B cell (primary cell): Measurements from ENCODE around the gene COQ9. TPM values are rescaled to one million over a fixed set of nuclear protein-coding genes. Genes with fewer than 3 reads are reported as not detected.
A peak's percentile ranks its signal among the peaks of the same experiment; 100 is the strongest.

Experiments
- ATAC-seq: fragments of 200-7000 bp; cut with Tn5 transposase; one replicate; pipeline ENCODE4 v1.10.0; 2021; ENCODE audit warnings: low read depth, mild to moderate bottlenecking, moderate number of reproducible peaks, moderate library complexity
- CTCF ChIA-PET: fragments of 350-600 bp; sonication (Branson Sonifier 250); formaldehyde crosslinking; loops from one replicate; lab custom pipeline; 2021; ENCODE audit warnings: antibody characterized with exemption, inconsistent platforms; lab: Charles Lee
- POLR2A ChIA-PET: fragments of 350-600 bp; sonication (Branson Sonifier 250); formaldehyde crosslinking; loops from one replicate; lab custom pipeline; 2021; ENCODE audit warnings: antibody characterized with exemption; lab: Charles Lee
- DNase-seq: peaks from one replicate; pipeline ENCODE4 v3.0.0; 2013
- H2AFZ ChIP-seq: 2 replicates; pipeline ENCODE4 v1.6.1; 2012; ENCODE audit warnings: mild to moderate bottlenecking, low read depth, low read length; ENCODE audit not compliant: insufficient read depth, poor library complexity, severe bottlenecking
- H3K27ac ChIP-seq, 2 donors: 1 replicate in 1 of 2; 2 replicates in 1 of 2; pipeline ENCODE4 v1.5.1; 2012 to 2013; ENCODE audit warnings: low read length in 2 of 2, mild to moderate bottlenecking in 2 of 2, moderate library complexity in 1 of 2
- H3K27me3 ChIP-seq, 4 experiments: fragments of 200-600 bp in 1 of 4; sonication (generic) in 1 of 4; replicated peaks in 1 of 4; 1 replicate in 2 of 4; 2 replicates in 2 of 4; pipeline versions ENCODE4 v1.6.1 to v1.7.0; 2013 to 2016; ENCODE audit warnings: low read length in 3 of 4, mild to moderate bottlenecking in 2 of 4, mixed read lengths in 1 of 4, moderate library complexity in 1 of 4; ENCODE audit not compliant: insufficient read depth in 4 of 4, control insufficient read depth in 3 of 4; ENCODE audit errors: control extremely low read depth in 1 of 4
- H3K36me3 ChIP-seq, 2 experiments: replicated peaks in 1 of 2; 1 replicate in 1 of 2; 2 replicates in 1 of 2; pipeline versions ENCODE4 v1.6.1 to v1.7.1; 2013; ENCODE audit warnings: low read length in 1 of 2; ENCODE audit not compliant: insufficient read depth in 2 of 2, control insufficient read depth in 1 of 2; ENCODE audit errors: control extremely low read depth in 1 of 2, extremely low read depth in 1 of 2
- H3K4me1 ChIP-seq, 2 donors: fragments of 200-600 bp in 1 of 2; sonication (generic) in 1 of 2; 1 replicate in 1 of 2; 2 replicates in 1 of 2; pipeline versions ENCODE4 v1.5.1 to v1.6.1; 2013 to 2017; ENCODE audit warnings: low read length in 2 of 2; ENCODE audit not compliant: control insufficient read depth in 2 of 2, insufficient read depth in 2 of 2
- H3K4me2 ChIP-seq: replicated peaks from 2 replicates; pipeline ENCODE3; 2012; ENCODE audit warnings: mild to moderate bottlenecking, low read depth, low read length; ENCODE audit not compliant: poor library complexity, severe bottlenecking
- H3K4me3 ChIP-seq, 5 experiments: fragments of 200-600 bp in 1 of 5; sonication (generic) in 1 of 5; 1 replicate in 3 of 5; 2 replicates in 2 of 5; pipeline versions ENCODE4 v1.5.1 to v1.7.0; 2011 to 2016; ENCODE audit warnings: low read length in 4 of 5, mild to moderate bottlenecking in 4 of 5, low read depth in 2 of 5, control low read depth in 1 of 5, moderate library complexity in 1 of 5; ENCODE audit not compliant: insufficient read depth in 1 of 5; ENCODE audit errors: control extremely low read depth in 1 of 5, extremely low read depth in 1 of 5
- H3K79me2 ChIP-seq: fragments of 200-600 bp; sonication (generic); one replicate; pipeline ENCODE4 v1.6.0; 2016; ENCODE audit warnings: low read length; ENCODE audit not compliant: control insufficient read depth, insufficient read depth
- H3K9ac ChIP-seq: fragments of 200-600 bp; sonication (generic); 2 replicates; pipeline ENCODE4 v1.6.1; 2017; ENCODE audit warnings: mild to moderate bottlenecking, low read length, moderate library complexity
- H3K9me3 ChIP-seq, 3 donors: one replicate each; pipeline versions ENCODE4 v1.6.1 to v1.7.1; 2013; ENCODE audit warnings: low read length in 2 of 3; ENCODE audit not compliant: control insufficient read depth in 2 of 3, insufficient read depth in 1 of 3; ENCODE audit errors: control extremely low read depth in 1 of 3
- H4K20me1 ChIP-seq: 2 replicates; pipeline ENCODE4 v1.6.0; 2012; ENCODE audit warnings: mild to moderate bottlenecking, low read length; ENCODE audit not compliant: insufficient read depth, control insufficient read depth, poor library complexity, severe bottlenecking
- H3K27ac Mint-ChIP-seq: one replicate; pipeline ENCODE4 v1.8.0; 2021; ENCODE audit warnings: mixed read lengths
- H3K27me3 Mint-ChIP-seq: one replicate; pipeline ENCODE4 v1.8.0; 2021; ENCODE audit warnings: mixed read lengths
- H3K4me1 Mint-ChIP-seq: one replicate; pipeline ENCODE4 v1.8.0; 2021; ENCODE audit warnings: mixed read lengths
- H3K4me3 Mint-ChIP-seq: one replicate; pipeline ENCODE4 v1.8.0; 2021; ENCODE audit warnings: mixed read lengths
- H3K9me3 Mint-ChIP-seq: one replicate; pipeline ENCODE4 v1.8.0; 2022; ENCODE audit warnings: mixed read lengths; ENCODE audit not compliant: insufficient read depth
- EZH2 ChIP-seq: IDR thresholded peaks from 2 replicates; pipeline ENCODE4 v1.6.1; 2012; ENCODE audit warnings: borderline replicate concordance, low read depth, mild to moderate bottlenecking, moderate library complexity, low read length; ENCODE audit not compliant: insufficient read depth, poor library complexity, severe bottlenecking
- WGBS: methylation state at CpG from one replicate; pipeline ENCODE4 v1.1.5; 2013; ENCODE audit warnings: missing lambda C conversion rate; ENCODE audit not compliant: insufficient coverage; 5-methylcytosine and 5-hydroxymethylcytosine counted together
- intact Hi-C: fragments of 100-400 bp; cut with micrococcal nuclease; formaldehyde crosslinking; loops from one replicate; pipeline ENCODE4 v1.10.0; 2022
- polyA plus RNA-seq: library from polyadenylated mRNA; depleted of rRNA; stranded (reverse); fragments of >200 nt; gene quantifications from 2 replicates; pipeline ENCODE4 v1.2.3, GENCODE V29; 2012
- total RNA-seq, 2 donors: library from RNA; stranded (reverse); fragments of 120-200 nt in 1 of 2; gene quantifications; 1 replicate in 1 of 2; 2 replicates in 1 of 2; pipeline versions ENCODE4 v1.2.3 to v1.2.4, GENCODE V29; 2013 to 2022
- TF ChIP-seq, protein P1 (sequence below): fragments of 200-600 bp; IDR thresholded peaks from one replicate; pipeline ENCODE4 v1.8.0; 2022; ENCODE audit warnings: antibody characterized with exemption, mild to moderate bottlenecking

The COQ9 gene
- total and polyA plus RNA-seq, 2 donors (not counting 1 experiment from before 2014, with no cell fraction given): 41.5 to 53.0 TPM

DNA sequence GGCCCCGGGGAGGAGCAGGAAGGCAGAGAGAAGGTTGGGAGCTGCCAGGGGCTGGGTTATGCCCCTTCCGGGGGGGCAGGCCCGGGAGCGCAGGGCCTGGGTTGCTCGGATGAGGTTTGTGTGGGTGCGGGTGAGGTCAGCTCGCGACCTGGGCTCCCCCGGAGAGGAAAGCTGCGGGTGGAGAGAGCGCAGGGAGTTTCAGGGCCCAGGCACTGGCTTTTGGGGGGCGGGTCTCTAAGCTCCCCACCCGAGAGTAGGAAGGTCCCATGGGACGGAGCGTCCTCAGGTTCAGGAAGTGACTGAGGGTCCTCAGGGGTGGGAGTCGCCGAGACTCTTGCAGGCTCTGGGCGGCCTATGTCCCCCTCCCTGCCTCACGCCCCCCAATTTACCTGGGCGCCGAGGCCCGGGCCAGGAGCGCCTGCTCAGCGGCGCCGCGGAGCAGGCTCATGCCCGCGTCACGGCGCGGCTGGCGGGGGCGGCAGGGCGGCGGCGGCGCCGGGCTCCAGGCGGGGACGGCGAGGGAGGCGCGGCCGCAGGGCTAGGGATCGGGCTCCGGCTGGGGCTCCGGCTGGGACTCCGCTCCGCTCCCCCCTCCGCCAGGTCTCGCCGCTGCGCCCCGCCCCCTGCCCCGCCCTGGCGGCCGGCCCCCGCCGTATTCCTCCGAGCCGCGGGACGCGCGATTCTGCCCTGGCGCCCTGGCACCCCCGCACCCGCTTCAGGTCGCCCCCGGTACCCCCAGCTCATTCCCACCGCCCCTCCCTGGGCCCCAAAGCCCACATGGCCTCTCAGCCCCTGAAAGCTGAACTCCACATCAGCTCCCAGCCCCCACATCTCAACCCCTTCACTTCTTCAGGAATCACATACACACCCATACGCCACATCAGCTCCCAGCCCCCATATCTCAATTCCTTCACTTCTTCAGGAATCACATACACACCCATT is 38.9 kb downstream of the COQ9 start, which contains the start of gene DOK4:
Gene DOK4, minus strand, starts transcription at position 578 of the 942 bp plus-strand sequence. CDS start 6,986 bp downstream, outside the sequence.
- DNase-seq (peak; percentile 77), ATAC-seq (peak; percentile 93)
- Histone ChIP-seq H2AFZ (peak within 1 kb of the TSS; percentile 85), H3K9ac (peak within 1 kb of the TSS; percentile 75), H3K79me2 (no peaks in the 10 kb centered on the region), H3K4me1 (peaks cover 11 to 15% of the 10 kb centered on the region in 2 donors), H3K4me3 (peak within 1 kb of the TSS; percentile 22 to 68 (median 56)), H3K27ac (no peak within 1 kb of the TSS), H4K20me1 (no peaks in the 10 kb centered on the region), H3K27me3 (peaks cover 0 to 12% (median 3%) of the 10 kb centered on the region in 4 experiments), H3K9me3 (no peaks in the 10 kb centered on the region), H3K4me2 (peak within 1 kb of the TSS; percentile 93), H3K36me3 (no peaks in the 10 kb centered on the region)
- ChIA-PET POLR2A (interaction anchor here (0.6 to 0.9 kb wide), 2 partner anchors 52 to 109 kb away, joined by 3 to 4 read pairs; no protein-coding TSS in a partner anchor), CTCF (interaction anchor here (0.6 to 2.0 kb wide), 7 partner anchors 12 to 91 kb away, joined by 3 to 6 read pairs (median 4); partner anchors contain the start of genes CCDC102A and POLR2C)
- peaks cover 6% of the 10 kb centered on the region for H3K27me3 Mint-ChIP-seq
- 2% methylated on average over 71 of the region's 73 CpGs for WGBS
- peak within 1 kb of the TSS; percentile 85 for H3K4me3 Mint-ChIP-seq
- H3K27ac Mint-ChIP-seq: no peak within 1 kb of the TSS
- no peaks in the 10 kb centered on the region for H3K9me3 Mint-ChIP-seq
- intact Hi-C loops: loop anchor here (1.0 kb wide), 2 partner anchors 39 to 51 kb away; partner anchors contain the start of genes CIAPIN1 and COQ9
- TF ChIP-seq EZH2: no peak
- TF ChIP-seq, protein P1, sequence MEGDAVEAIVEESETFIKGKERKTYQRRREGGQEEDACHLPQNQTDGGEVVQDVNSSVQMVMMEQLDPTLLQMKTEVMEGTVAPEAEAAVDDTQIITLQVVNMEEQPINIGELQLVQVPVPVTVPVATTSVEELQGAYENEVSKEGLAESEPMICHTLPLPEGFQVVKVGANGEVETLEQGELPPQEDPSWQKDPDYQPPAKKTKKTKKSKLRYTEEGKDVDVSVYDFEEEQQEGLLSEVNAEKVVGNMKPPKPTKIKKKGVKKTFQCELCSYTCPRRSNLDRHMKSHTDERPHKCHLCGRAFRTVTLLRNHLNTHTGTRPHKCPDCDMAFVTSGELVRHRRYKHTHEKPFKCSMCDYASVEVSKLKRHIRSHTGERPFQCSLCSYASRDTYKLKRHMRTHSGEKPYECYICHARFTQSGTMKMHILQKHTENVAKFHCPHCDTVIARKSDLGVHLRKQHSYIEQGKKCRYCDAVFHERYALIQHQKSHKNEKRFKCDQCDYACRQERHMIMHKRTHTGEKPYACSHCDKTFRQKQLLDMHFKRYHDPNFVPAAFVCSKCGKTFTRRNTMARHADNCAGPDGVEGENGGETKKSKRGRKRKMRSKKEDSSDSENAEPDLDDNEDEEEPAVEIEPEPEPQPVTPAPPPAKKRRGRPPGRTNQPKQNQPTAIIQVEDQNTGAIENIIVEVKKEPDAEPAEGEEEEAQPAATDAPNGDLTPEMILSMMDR: no peak
- peaks cover 16% of the 10 kb centered on the region for H3K4me1 Mint-ChIP-seq
